Measurements from ENCODE around the gene TNIP3. TPM values are rescaled to one million over a fixed set of nuclear protein-coding genes. Genes with fewer than 3 reads are reported as not detected.
"Not testable (repeated sequence)": the region's sequence is repeated elsewhere in the genome, so short reads cannot be mapped to it uniquely, and the experiment has no call there.

TNIP3 gene
- total and polyA plus RNA-seq, 3 experiments from 2014 or later = 7.0 to 15.7 (median 13.7) TPM

DNA sequence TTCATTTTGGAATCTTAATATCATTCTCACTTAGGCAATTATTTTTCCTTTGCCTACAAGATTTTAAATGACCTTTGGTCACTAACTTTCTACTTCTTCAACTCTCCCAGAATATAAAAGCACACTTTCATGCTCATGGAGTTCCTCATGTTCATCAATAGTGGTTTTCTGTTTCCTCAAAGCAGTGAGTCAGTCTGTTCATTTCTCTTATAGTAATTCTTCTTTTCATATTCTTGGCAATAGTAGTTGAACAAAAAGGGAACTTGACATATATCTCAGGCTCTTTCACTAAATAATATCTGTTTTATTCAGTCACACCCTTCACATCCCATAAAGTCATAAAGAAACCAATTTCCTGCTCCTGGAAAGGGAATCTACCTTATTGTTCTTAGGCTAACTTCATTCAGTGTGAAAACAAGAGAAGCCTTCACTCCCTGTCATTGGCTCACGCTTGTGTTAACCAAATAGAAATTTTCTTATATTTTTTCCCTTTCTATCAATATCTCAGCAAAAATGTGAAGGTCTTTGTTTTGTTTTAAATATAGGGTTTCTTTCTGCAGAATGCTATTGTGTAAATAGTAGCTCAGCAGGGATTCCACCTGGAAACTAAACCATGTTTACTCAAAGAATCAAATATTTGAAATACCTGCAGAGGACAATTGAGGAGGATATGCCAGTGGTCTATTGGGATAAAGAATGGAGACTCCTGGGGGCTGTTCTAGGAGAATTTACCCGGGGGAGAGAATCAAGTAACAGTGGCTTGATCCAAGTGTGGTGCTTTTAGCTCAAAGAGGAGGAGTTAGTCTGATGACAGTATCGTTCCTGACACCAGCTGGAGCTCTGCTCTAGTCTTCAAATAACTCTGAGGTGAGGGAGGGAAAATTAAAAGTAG lies 13.4 kb upstream of the TNIP3 start:
- Mint-ChIP-seq H3K4me1 (peaks cover 57 to 83% (median 69%) of the 10 kb centered on the region in 3 donors), H3K4me3 (peak overlapping the region in 3 of 7 donors; percentile 5 to 35 (median 31)), H3K27me3 (no peaks in the 10 kb centered on the region), H3K9me3 (no peaks in the 10 kb centered on the region), H3K36me3 (peaks cover 8 to 26% (median 22%) of the 10 kb centered on the region in 3 donors), H3K27ac (peak overlapping the region; percentile 26 to 93 (median 53))
- Histone ChIP-seq H3K36me3 (ENCODE audit: insufficient read depth, low read length) (no peaks in the 10 kb centered on the region), H3K4me1 (ENCODE audit: insufficient read depth, low read length) (peaks cover 61% of the 10 kb centered on the region), H3K27me3 (ENCODE audit: insufficient read depth, low read length, poor library complexity, severe bottlenecking) (no peaks in the 10 kb centered on the region), H3K4me3 (ENCODE audit: low read length) (no peak overlapping the region), H3K27ac (ENCODE audit: low read depth, low read length) (no peak overlapping the region), H3K9me3 (ENCODE audit: low read length) (no peaks in the 10 kb centered on the region)
- ChIA-PET CTCF (interaction anchor here (0.9 to 1.7 kb wide), 4 partner anchors 10 to 131 kb away, joined by 3 to 13 read pairs (median 4); no protein-coding TSS in a partner anchor), POLR2A (interaction anchor here (0.6 kb wide), 1 partner anchor 9 kb away, joined by 4 read pairs; no protein-coding TSS in a partner anchor)
- DNase-seq = no peak

DNA sequence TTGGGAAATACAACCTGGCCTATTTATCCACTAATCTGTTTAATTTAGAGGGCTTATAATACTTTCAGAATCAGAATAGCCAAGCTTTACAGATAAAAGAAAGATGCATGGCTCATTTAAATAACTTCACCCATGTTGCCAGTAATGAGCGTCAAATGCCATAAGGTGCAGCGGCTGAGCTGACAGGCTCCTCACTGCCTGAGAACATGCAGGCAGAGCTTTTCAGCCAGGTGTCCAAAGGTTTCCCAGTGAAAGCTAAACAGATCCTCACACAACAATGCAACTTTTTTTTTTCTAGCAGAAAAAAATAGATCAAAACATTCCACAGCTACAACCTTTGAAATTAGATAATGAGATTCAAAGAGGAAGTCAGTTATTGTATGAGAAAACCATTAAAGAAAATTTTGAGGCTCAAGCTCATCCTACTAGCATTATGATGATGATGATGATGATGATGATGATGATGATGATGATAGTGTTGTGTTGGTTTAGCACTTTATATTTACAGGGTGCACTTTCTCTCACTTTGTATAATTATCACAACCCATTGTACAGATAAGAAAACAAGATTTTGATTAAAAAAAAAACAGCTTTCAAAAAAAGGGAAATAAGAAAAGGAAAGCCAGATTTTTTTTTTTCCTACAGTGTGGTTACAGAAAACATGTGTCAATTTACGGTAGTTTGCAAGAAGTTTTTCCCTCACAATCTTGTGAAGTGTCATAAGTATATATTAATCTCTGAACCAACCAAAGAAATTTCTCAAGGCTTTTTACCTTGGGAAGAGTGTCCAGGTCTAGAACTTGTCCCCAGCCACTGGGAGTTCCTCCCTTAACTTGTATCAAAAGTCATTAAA lies 12.2 kb upstream of the TNIP3 start:
- Histone ChIP-seq H3K4me3 (ENCODE audit: low read length) (no peak overlapping the region), H3K27me3 (ENCODE audit: insufficient read depth, low read length, poor library complexity, severe bottlenecking) (no peaks in the 10 kb centered on the region), H3K9me3 (ENCODE audit: low read length) (no peaks in the 10 kb centered on the region), H3K27ac (ENCODE audit: low read depth, low read length) (no peak overlapping the region), H3K4me1 (ENCODE audit: insufficient read depth, low read length) (peaks cover 59% of the 10 kb centered on the region), H3K36me3 (ENCODE audit: insufficient read depth, low read length) (no peaks in the 10 kb centered on the region)
- Mint-ChIP-seq H3K4me3 (peak overlapping the region in 1 of 7 donors; percentile 17), H3K27me3 (no peaks in the 10 kb centered on the region), H3K27ac (peak overlapping the region in 5 of 8 donors; percentile 14 to 47 (median 35)), H3K9me3 (no peaks in the 10 kb centered on the region), H3K4me1 (peaks cover 51 to 75% (median 60%) of the 10 kb centered on the region in 3 donors), H3K36me3 (peaks cover 10 to 30% (median 26%) of the 10 kb centered on the region in 3 donors)
- DNase-seq = no peak
- POLR2A ChIA-PET = interaction anchor here (0.7 to 0.9 kb wide), 3 partner anchors 10 to 18 kb away, joined by 3 to 4 read pairs (median 3); no protein-coding TSS in a partner anchor
- CTCF ChIA-PET = interaction anchor here (1.3 kb wide), 1 partner anchor 16 kb away, joined by 5 read pairs; no protein-coding TSS in a partner anchor

DNA sequence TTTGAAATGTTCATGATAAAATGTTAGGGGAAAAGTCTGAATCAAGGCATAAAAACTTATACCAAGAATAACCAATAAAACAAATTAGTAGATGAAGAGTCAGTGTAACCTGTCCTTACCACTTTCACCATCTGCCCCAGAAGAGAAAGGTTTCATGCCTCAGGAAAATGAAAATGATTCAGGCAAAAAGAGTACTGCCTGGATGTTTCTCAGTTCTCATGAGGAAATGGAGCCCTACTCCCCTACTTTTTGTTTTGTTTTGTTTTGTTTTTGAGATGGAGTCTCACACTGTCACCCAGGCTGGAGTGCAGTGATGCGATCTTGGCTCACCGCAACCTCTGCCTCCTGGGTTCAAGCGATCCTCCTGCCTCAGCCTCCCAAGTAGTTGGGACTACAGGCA lies 7.4 kb upstream of the TNIP3 start:
- H3K4me3 ChIP-seq (ENCODE audit: low read length); CTCF ChIA-PET; H3K27me3 ChIP-seq (ENCODE audit: insufficient read depth, low read length, poor library complexity, severe bottlenecking); H3K9me3 ChIP-seq (ENCODE audit: low read length); H3K27ac Mint-ChIP-seq; DNase-seq; H3K27me3 Mint-ChIP-seq; H3K9me3 Mint-ChIP-seq; H3K27ac ChIP-seq (ENCODE audit: low read depth, low read length); H3K4me3 Mint-ChIP-seq; H3K36me3 ChIP-seq (ENCODE audit: insufficient read depth, low read length); POLR2A ChIA-PET: not testable (repeated sequence)
- H3K36me3 Mint-ChIP-seq = peaks cover 11 to 24% (median 22%) of the 10 kb centered on the region in 3 donors
- peaks cover 21 to 52% (median 36%) of the 10 kb centered on the region in 3 donors for H3K4me1 Mint-ChIP-seq
- H3K4me1 ChIP-seq (ENCODE audit: insufficient read depth, low read length) = peaks cover 20% of the 10 kb centered on the region

DNA sequence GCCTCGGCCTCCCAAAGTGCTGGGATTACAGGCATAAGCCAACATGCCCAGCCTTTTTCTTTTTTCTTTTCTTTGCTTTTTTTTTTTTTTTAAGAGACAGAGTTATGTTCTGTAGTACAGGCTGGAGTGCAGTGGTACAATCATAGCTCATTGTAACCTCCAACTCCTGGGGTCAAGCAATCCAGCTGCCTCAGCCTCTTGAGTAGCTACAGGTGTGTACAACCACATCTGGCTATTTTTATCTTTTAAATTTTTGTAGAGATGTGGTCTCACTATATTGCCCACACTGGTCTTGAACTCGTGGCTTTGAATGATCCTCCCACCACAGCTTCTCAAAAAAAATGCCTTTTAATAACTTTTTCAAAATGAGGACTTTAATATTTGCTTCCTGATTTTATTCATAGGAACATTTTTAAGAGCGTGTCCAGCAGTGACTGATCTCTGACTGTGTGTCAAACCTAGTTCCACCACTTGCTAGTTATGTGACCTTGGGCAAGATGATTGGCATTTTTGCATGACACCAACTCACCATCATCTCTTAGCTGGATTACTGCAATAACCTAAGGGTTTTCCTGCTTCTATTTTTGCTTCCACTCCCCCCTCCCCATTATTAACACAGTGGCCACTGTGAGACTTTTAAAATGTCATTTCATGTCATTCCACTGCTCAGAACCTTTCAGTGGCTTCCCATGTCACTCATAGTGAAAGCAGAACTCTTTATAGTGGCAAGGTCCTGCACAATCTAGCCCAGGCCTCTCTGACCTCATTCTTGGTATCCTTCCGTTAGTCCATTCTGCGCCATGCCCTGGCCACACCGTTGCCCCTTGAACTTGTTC lies 4.5 kb upstream of the TNIP3 start:
- no peaks in the 10 kb centered on the region for H3K27me3 ChIP-seq (ENCODE audit: insufficient read depth, low read length, poor library complexity, severe bottlenecking)
- Mint-ChIP-seq H3K36me3 (peaks cover 7 to 20% (median 15%) of the 10 kb centered on the region in 3 donors), H3K4me1 (peaks cover 30 to 51% (median 44%) of the 10 kb centered on the region in 3 donors), H3K27me3 (no peaks in the 10 kb centered on the region), H3K4me3 (no peak overlapping the region), H3K9me3 (no peaks in the 10 kb centered on the region), H3K27ac (peak overlapping the region in 2 of 8 donors; percentile 18 to 75)
- no peak overlapping the region for H3K27ac ChIP-seq (ENCODE audit: low read depth, low read length)
- POLR2A ChIA-PET = interaction anchor here (0.8 kb wide), 1 partner anchor 9 kb away, joined by 4 read pairs; no protein-coding TSS in a partner anchor
- peaks cover 27% of the 10 kb centered on the region for H3K4me1 ChIP-seq (ENCODE audit: insufficient read depth, low read length)
- no peaks in the 10 kb centered on the region for H3K9me3 ChIP-seq (ENCODE audit: low read length)
- no peak overlapping the region for H3K4me3 ChIP-seq (ENCODE audit: low read length)
- CTCF ChIA-PET = interaction anchor here (0.6 to 0.7 kb wide), 2 partner anchors 24 to 139 kb away, joined by 3 read pairs; no protein-coding TSS in a partner anchor
- no peak for DNase-seq
- no peaks in the 10 kb centered on the region for H3K36me3 ChIP-seq (ENCODE audit: insufficient read depth, low read length)

DNA sequence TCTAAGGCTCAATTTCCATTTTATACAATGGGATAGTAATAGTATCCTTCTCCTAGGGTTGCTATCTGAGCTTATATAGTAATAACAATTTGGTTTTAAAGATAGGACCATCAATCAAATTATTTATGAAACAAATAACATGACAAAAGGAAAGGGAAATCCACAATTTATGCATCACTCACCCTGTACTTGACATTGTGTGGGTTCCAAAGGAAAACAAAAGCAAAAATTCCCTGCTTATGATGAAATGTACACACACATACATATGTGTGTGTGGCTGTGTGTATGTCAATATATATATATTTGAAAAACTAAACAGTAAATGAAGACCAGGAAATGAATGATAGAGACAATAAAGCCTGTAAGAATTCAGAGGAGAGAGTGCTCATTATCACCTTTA lies 2.9 kb upstream of the TNIP3 start:
- ChIA-PET CTCF (interaction anchor here (1.1 to 2.1 kb wide), 2 partner anchors 12 to 14 kb away, joined by 3 to 5 read pairs; no protein-coding TSS in a partner anchor), POLR2A (no interaction called here)
- no peak overlapping the region for H3K4me3 ChIP-seq (ENCODE audit: low read length)
- no peak overlapping the region for H3K4me3 Mint-ChIP-seq
- H3K4me1 Mint-ChIP-seq = peaks cover 30 to 45% (median 44%) of the 10 kb centered on the region in 3 donors
- H3K27me3 ChIP-seq (ENCODE audit: insufficient read depth, low read length, poor library complexity, severe bottlenecking) = no peaks in the 10 kb centered on the region
- no peaks in the 10 kb centered on the region for H3K9me3 Mint-ChIP-seq
- H3K27me3 Mint-ChIP-seq = no peaks in the 10 kb centered on the region
- no peak for DNase-seq
- H3K36me3 Mint-ChIP-seq = peaks cover 5 to 15% (median 7%) of the 10 kb centered on the region in 3 donors
- no peaks in the 10 kb centered on the region for H3K36me3 ChIP-seq (ENCODE audit: insufficient read depth, low read length)
- H3K9me3 ChIP-seq (ENCODE audit: low read length) = no peaks in the 10 kb centered on the region
- peaks cover 24% of the 10 kb centered on the region for H3K4me1 ChIP-seq (ENCODE audit: insufficient read depth, low read length)
- no peak overlapping the region for H3K27ac ChIP-seq (ENCODE audit: low read depth, low read length)
- H3K27ac Mint-ChIP-seq = peak overlapping the region in 3 of 8 donors; percentile 10 to 45 (median 20)

DNA sequence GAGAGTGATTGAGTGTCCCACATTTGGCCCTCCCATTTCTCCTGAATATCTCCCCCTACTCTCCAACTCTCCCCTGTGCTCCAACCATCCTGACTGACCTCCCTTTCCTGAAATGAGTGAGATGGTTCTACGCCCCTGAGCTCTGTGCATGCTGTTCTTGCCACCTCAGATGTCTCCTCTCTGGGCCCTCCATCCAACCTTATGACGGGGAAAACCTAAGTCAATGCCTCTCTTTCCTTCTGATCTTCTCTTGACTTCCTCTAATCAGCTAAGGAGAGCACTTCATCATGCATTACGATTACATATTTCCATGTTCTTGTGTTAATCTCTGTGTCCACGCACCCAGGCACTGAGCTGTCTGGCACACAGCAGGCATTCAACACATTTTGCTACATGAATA lies 1.1 kb upstream of the TNIP3 start:
- Mint-ChIP-seq H3K36me3 (peaks cover 4 to 17% (median 6%) of the 10 kb centered on the region in 3 donors), H3K27ac (peak overlapping the region in 4 of 8 donors; percentile 28 to 97 (median 82)), H3K4me1 (peaks cover 30 to 46% (median 44%) of the 10 kb centered on the region in 3 donors), H3K27me3 (no peaks in the 10 kb centered on the region), H3K4me3 (peak overlapping the region in 2 of 7 donors; percentile 29 to 60), H3K9me3 (no peaks in the 10 kb centered on the region)
- no peak for DNase-seq
- ChIA-PET CTCF (no interaction called here), POLR2A (no interaction called here)
- Histone ChIP-seq H3K4me3 (ENCODE audit: low read length) (peak overlapping the region; percentile 11), H3K27me3 (ENCODE audit: insufficient read depth, low read length, poor library complexity, severe bottlenecking) (no peaks in the 10 kb centered on the region), H3K4me1 (ENCODE audit: insufficient read depth, low read length) (peaks cover 23% of the 10 kb centered on the region), H3K27ac (ENCODE audit: low read depth, low read length) (no peak overlapping the region), H3K36me3 (ENCODE audit: insufficient read depth, low read length) (no peaks in the 10 kb centered on the region), H3K9me3 (ENCODE audit: low read length) (no peaks in the 10 kb centered on the region)
